ENCODE results near the gene ETV4.

The ETV4 gene

DNA sequence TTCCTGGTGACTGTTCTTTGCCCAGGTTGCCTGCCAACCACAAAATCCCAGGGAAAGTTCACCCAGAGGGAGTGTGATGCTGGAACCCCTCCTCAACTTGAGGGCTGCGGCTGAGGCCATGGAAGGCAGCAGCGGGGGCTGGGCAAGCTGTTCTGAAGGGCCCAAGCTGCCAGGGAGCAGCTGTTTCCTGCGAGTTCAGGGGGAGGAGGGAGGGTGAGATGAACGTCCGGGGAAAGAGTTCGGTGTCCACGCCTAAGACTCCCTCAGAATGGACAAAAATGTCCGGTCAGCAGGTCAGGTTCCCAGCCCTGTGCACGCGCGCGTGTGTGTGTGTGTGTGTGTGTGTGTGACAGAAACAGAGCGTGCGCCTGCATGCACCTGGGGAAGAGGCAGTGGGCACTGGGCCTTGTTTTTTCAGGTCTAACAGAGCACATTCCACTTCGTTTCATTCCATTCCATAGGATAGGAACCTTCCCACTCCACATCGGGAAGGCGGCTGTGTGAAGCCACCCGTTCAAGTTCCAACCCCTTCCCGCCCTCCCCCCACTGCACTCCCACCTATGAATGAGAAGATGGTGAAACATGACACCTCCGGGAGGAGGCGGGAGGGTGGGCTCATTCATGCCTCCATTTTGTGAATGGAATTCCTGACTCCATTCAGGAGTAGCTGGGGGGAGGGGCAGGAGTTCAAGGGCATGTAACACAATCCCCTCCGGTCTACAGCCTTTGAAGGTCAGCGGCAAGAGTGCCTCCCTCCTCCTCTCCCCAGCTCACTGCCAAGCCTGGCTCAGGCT is 15.7 kb downstream of the ETV4 start:
- H3K9ac ChIP-seq (ENCODE audit: low read length): no peak overlapping the region

DNA sequence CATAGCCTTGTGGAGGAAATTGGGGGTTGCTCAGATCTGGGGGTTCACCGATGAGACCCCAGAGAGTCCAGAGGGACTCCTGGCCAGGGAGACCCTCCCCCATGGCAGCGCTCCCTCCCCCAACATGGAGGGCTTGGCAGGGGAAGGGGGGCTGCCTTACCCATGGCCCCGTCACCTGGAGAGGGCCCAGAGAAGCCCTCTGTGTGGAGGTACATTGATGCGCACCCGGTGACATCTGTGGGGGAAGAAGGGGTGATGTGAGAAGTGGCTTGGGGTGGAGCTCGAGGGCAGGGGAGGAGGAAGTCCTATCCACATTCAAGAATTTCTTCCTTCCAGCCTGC is 16.2 kb downstream of the ETV4 start:
- Histone ChIP-seq H3K9ac (ENCODE audit: low read length) (no peak overlapping the region), H3F3A (ENCODE audit: insufficient read depth) (no peaks in the 10 kb centered on the region), H3K27ac (ENCODE audit: low read depth, low read length) (no peak overlapping the region), H3K79me2 (ENCODE audit: insufficient read depth, low read length) (no peaks in the 10 kb centered on the region), H3K4me2 (ENCODE audit: low read depth, low read length, poor library complexity, severe bottlenecking) (no peak overlapping the region), H4K20me1 (ENCODE audit: low read depth, low read length) (no peaks in the 10 kb centered on the region), H3K9me2 (replicated peaks; ENCODE audit: insufficient read depth, low read length) (no peaks in the 10 kb centered on the region), H3K27me3 (ENCODE audit: low read length) (no peaks in the 10 kb centered on the region), H3K36me3 (ENCODE audit: low read length) (no peaks in the 10 kb centered on the region), H3K9me3 (ENCODE audit: insufficient read depth, low read length) (no peaks in the 10 kb centered on the region), H2AFZ (ENCODE audit: low read depth, low read length, severe bottlenecking) (no peak overlapping the region), H3K4me3 (ENCODE audit: insufficient read depth, low read length, poor library complexity, severe bottlenecking) (no peak overlapping the region)
- TF ChIP-seq, protein P1, sequence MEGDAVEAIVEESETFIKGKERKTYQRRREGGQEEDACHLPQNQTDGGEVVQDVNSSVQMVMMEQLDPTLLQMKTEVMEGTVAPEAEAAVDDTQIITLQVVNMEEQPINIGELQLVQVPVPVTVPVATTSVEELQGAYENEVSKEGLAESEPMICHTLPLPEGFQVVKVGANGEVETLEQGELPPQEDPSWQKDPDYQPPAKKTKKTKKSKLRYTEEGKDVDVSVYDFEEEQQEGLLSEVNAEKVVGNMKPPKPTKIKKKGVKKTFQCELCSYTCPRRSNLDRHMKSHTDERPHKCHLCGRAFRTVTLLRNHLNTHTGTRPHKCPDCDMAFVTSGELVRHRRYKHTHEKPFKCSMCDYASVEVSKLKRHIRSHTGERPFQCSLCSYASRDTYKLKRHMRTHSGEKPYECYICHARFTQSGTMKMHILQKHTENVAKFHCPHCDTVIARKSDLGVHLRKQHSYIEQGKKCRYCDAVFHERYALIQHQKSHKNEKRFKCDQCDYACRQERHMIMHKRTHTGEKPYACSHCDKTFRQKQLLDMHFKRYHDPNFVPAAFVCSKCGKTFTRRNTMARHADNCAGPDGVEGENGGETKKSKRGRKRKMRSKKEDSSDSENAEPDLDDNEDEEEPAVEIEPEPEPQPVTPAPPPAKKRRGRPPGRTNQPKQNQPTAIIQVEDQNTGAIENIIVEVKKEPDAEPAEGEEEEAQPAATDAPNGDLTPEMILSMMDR (IDR thresholded peaks at IDR 0.05; ENCODE audit: insufficient read depth, low read length, poor library complexity, severe bottlenecking): no peak
- TF ChIP-seq EZH2phosphoT487 (conservative IDR thresholded peaks at IDR 0.05; ENCODE audit: low read length): no peak

More for the DNA sequence above, 15.7 kb downstream of the ETV4 start:
- TF ChIP-seq EZH2phosphoT487 (conservative IDR thresholded peaks at IDR 0.05; ENCODE audit: low read length): no peak
- TF ChIP-seq, protein P1 (IDR thresholded peaks at IDR 0.05; ENCODE audit: insufficient read depth, low read length, poor library complexity, severe bottlenecking): no peak
- H2AFZ ChIP-seq (ENCODE audit: low read depth, low read length, severe bottlenecking): no peak overlapping the region
- no peaks in the 10 kb centered on the region for H3K36me3 ChIP-seq (ENCODE audit: low read length)
- H3K27ac ChIP-seq (ENCODE audit: low read depth, low read length): no peak overlapping the region
- no peaks in the 10 kb centered on the region for H3K9me2 ChIP-seq (replicated peaks; ENCODE audit: insufficient read depth, low read length)
- no peak overlapping the region for H3K4me2 ChIP-seq (ENCODE audit: low read depth, low read length, poor library complexity, severe bottlenecking)
- H3K27me3 ChIP-seq (ENCODE audit: low read length): no peaks in the 10 kb centered on the region
- H4K20me1 ChIP-seq (ENCODE audit: low read depth, low read length): no peaks in the 10 kb centered on the region
- no peak overlapping the region for H3K4me3 ChIP-seq (ENCODE audit: insufficient read depth, low read length, poor library complexity, severe bottlenecking)
- H3K9me3 ChIP-seq (ENCODE audit: insufficient read depth, low read length): no peaks in the 10 kb centered on the region
- H3K79me2 ChIP-seq (ENCODE audit: insufficient read depth, low read length): no peaks in the 10 kb centered on the region
- H3F3A ChIP-seq (ENCODE audit: insufficient read depth): no peaks in the 10 kb centered on the region

DNA sequence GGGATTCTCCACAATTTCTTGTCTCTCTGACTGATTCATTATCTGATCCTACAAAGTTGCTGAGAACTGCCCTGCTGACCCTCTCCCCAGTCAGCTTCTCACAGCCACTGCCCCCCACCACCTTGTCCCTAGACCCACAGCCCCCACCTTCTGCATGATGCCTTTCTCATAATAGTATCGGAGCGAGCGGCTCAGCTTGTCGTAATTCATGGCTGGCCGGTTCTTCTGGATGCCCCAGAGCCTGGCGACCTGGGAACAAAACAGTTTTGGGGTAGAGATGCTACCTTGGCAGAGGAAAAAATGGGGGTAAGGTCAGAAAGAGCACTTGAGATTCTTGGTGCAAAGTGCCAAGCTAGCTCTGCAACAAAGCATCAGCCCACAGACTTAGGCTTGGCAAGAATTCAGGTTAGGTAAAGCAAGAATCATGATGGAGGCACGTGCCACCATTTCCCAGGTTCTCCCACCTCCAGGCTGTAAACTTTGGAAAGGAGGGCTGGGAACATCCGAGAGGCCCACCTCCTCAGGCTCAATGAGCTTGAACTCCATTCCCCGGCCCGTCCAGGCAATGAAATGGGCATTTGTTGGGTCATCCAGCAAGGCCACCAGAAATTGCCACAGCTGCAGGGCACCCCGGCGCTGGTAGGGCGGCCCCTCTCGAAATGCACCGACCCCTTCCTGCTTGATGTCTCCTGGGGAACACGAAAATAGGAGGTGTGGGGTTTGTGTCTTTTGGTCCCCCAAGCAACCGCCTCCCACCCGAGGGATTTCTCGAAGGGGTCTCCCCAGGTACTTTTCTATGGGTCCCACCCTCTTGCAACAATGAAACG is 16.9 kb downstream of the ETV4 start:
- H3K79me2 ChIP-seq (ENCODE audit: insufficient read depth, low read length): no peaks in the 10 kb centered on the region
- H4K20me1 ChIP-seq (ENCODE audit: low read depth, low read length): no peaks in the 10 kb centered on the region
- H3K4me3 ChIP-seq (ENCODE audit: insufficient read depth, low read length, poor library complexity, severe bottlenecking): no peak overlapping the region
- no peak overlapping the region for H3K27ac ChIP-seq (ENCODE audit: low read depth, low read length)
- H3K36me3 ChIP-seq (ENCODE audit: low read length): no peaks in the 10 kb centered on the region
- H3F3A ChIP-seq (ENCODE audit: insufficient read depth): no peaks in the 10 kb centered on the region
- no peaks in the 10 kb centered on the region for H3K9me2 ChIP-seq (replicated peaks; ENCODE audit: insufficient read depth, low read length)
- no peak overlapping the region for H3K4me2 ChIP-seq (ENCODE audit: low read depth, low read length, poor library complexity, severe bottlenecking)
- TF ChIP-seq EZH2phosphoT487 (conservative IDR thresholded peaks at IDR 0.05; ENCODE audit: low read length): no peak
- TF ChIP-seq, protein P1 (IDR thresholded peaks at IDR 0.05; ENCODE audit: insufficient read depth, low read length, poor library complexity, severe bottlenecking): no peak
- H2AFZ ChIP-seq (ENCODE audit: low read depth, low read length, severe bottlenecking): no peak overlapping the region
- no peaks in the 10 kb centered on the region for H3K27me3 ChIP-seq (ENCODE audit: low read length)
- H3K9me3 ChIP-seq (ENCODE audit: insufficient read depth, low read length): no peaks in the 10 kb centered on the region
- H3K9ac ChIP-seq (ENCODE audit: low read length): no peak overlapping the region

All from SU-DHL-6 (cell line).